Stomach (tissue), 4 donors: ENCODE results near the gene SORCS3.

ENCODE experiments used
- EP300 ChIP-seq: sonication (generic); formaldehyde crosslinking; IDR thresholded peaks from one replicate; pipeline ENCODE4 v1.6.1; 2017; ENCODE audit warnings: antibody characterized with exemption
- POLR2A ChIP-seq, 4 donors: fragments of 450-650 bp; IDR thresholded peaks; one replicate each; pipeline ENCODE4 v1.6.1; 2016; ENCODE audit warnings: antibody characterized with exemption in 4 of 4, control low read depth in 2 of 4, mild to moderate bottlenecking in 1 of 4, moderate library complexity in 1 of 4
- TF ChIP-seq, protein P1 (sequence below), 7 experiments: fragments of 450-650 bp in 4 of 7; fragments of 200-600 bp in 3 of 7; sonication (generic) in 3 of 7; IDR thresholded peaks; one replicate each; pipeline ENCODE4 v1.5.1; 2016 to 2019; ENCODE audit warnings: antibody characterized with exemption in 7 of 7, control low read depth in 2 of 7, mild to moderate bottlenecking in 1 of 7

GRCh38 chr10:104937567-104937966 is 296.5 kb downstream of the SORCS3 start:
- TF ChIP-seq POLR2A (IDR thresholded peaks at IDR 0.05) (no peak), EP300 (no peak)
- TF ChIP-seq, protein P1, sequence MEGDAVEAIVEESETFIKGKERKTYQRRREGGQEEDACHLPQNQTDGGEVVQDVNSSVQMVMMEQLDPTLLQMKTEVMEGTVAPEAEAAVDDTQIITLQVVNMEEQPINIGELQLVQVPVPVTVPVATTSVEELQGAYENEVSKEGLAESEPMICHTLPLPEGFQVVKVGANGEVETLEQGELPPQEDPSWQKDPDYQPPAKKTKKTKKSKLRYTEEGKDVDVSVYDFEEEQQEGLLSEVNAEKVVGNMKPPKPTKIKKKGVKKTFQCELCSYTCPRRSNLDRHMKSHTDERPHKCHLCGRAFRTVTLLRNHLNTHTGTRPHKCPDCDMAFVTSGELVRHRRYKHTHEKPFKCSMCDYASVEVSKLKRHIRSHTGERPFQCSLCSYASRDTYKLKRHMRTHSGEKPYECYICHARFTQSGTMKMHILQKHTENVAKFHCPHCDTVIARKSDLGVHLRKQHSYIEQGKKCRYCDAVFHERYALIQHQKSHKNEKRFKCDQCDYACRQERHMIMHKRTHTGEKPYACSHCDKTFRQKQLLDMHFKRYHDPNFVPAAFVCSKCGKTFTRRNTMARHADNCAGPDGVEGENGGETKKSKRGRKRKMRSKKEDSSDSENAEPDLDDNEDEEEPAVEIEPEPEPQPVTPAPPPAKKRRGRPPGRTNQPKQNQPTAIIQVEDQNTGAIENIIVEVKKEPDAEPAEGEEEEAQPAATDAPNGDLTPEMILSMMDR (IDR thresholded peaks at IDR 0.05) = no peak
